GM12801 (cell line): Measurements from ENCODE around the gene HDAC4.

ENCODE experiments used
- CTCF ChIP-seq: IDR thresholded peaks from one replicate; pipeline ENCODE4 v1.5.1; 2011; ENCODE audit warnings: control low read depth; ENCODE audit not compliant: insufficient read length; ENCODE audit errors: extremely low read depth

HDAC4 gene

GRCh38 chr2:239343460-239343859 lies 57.4 kb downstream of the HDAC4 start:
- no peak for TF ChIP-seq CTCF

GRCh38 chr2:239341840-239342239 lies 59.0 kb downstream of the HDAC4 start:
- no peak for TF ChIP-seq CTCF

DNA sequence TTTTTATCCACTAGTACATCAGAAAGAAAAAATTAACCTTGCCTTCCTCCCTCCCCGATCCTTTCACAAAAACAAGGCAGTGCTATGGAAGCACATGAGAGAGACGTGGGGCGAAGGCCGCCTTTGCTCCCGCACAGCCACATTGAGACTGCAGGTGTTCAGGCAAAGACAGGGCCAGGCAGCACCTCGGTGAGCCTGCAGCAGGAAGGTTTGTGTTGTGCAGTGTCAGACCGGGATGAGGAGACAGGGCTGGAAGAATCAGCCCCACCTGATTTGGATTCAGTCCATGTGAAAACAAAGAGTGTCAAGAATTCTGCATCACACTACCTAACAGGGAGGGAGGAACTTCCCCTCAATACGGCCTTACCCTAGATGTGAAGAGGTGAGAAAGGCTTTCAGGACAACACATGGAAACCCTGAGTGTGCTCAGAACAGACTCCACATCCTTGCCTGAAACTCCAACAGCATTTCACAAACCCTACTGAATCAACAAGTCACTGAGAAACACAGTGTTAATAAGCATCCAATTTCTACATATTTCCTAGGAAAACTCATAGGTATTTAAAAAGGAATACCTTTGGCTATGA lies 59.6 kb downstream of the HDAC4 start:
- no peak for TF ChIP-seq CTCF

DNA sequence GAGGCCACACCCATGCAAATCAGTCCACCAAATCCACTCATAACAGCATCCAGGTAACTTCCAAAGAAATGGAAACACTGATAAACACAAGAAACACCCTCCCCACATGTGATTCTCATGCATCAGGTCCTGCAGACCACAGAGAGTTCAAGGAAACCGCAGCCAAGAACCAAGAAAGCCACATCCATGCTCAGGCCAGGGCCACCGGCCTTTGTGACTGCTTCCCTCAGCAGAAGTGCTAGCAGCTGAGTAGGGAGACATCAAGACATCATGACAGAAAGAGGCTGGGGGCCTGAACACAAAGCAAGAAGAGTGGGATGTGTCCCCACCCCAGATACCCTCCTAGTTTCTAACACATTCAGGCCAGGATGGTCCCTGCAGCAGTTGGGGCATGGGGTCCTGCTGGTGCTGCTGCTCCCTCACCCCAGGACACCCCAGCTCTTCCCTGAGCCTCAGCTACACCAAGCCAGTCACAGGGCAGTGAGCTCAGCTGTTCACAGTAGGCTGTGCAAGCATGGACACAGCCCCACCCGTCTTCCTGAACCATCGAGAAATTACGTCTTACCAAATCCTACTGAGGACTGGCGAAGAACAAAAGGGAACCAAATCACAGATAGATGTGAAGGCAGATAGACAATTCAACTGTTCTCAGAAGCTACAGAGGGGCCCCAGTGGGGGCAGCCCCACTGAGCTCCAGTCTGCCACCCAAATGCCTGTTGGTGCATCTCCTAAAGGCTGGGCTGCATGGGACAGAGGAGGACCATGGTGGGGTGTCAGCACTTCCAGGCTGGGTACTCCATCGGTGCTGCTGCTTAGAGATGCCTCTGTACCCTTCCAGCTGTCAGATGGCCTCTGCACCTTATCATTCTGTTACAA lies 60.9 kb downstream of the HDAC4 start:
- TF ChIP-seq CTCF = no peak

GRCh38 chr2:239339241-239339640 lies 61.6 kb downstream of the HDAC4 start:
- no peak for TF ChIP-seq CTCF

GRCh38 chr2:239337877-239338484 lies 62.8 kb downstream of the HDAC4 start:
- TF ChIP-seq CTCF = no peak

GRCh38 chr2:239337122-239337876 lies 63.5 kb downstream of the HDAC4 start:
- no peak for TF ChIP-seq CTCF
